GM18519 (cell line): Measurements from ENCODE around the gene GTF2F1.
"Not testable (repeated sequence)": the region's sequence is repeated elsewhere in the genome, so short reads cannot be mapped to it uniquely, and the experiment has no call there.

Experiments used
- ATAC-seq: cut with Tn5 transposase; IDR thresholded peaks from one replicate; pipeline ENCODE4 v1.9.1; 2021; ENCODE audit warnings: mild to moderate bottlenecking, moderate library complexity; ENCODE audit not compliant: unreplicated experiment, low FRiP score

GTF2F1 gene

GRCh38 chr19:6359568-6360341 lies 33.2 kb downstream of the GTF2F1 start:
- ATAC-seq, result no peak

DNA sequence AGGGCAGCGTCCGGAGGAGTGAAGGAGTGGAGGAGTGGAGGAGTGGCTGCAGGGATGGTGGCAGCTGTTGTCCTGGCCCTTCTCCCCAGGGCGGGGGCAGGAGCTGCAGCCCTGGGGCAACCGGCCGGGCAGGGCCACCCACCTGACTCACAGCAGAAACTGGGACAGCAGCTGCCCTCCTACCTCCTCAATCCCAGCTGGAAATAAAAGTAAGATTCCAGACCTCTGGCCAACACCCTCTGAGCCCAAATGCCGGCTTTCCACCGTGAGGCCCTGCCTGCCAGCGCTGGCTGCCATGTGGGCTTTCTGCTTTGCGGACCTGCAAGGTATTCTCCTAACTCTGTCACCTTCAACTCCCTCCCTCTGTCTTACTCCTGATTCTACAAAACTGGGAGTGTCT lies 35.0 kb downstream of the GTF2F1 start:
- no peak for ATAC-seq

- ATAC-seq, result no peak
Observed at GRCh38 chr19:6357174-6357573, 35.8 kb downstream of the GTF2F1 start.

GRCh38 chr19:6355321-6356040 lies 37.5 kb downstream of the GTF2F1 start:
- not testable (repeated sequence) for ATAC-seq

- no peak for ATAC-seq
Observed at GRCh38 chr19:6354098-6354674, 38.8 kb downstream of the GTF2F1 start.

DNA sequence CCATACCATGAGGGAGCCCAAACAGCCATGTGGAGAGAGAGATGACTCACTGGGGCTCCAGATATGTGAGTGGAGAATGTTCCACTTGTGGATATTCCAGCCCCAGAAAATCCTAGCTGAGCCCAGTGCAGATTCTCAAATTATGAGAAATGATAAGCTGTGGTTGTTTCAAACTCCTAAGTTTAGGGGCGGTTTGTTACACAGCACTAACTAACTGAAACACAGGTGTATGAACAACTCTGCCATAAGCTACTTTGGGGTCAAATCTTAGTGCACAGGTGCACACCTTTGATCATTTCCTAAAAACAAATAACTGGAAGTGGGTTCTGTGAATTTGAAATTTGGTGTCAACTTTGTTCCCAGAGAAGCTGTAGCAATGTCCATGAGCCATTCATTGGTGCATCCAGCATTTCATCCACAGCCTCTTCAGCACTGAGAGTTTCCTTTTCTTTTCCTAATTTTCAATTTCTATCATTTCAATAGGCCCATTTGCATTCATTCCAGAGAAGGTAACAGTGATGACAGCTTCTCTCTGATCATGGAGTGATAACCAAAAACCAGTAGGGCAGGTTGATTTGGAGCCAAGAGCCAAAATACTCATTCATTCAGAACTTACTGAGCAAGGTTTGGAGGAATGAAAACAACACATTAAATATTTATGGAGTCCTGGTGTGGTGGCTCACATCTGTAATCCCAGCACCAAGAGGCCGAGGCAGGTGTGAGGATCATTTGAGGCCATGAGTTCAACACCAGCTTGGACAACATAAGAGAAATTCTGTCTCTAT lies 40.4 kb downstream of the GTF2F1 start:
- ATAC-seq, result no peak

- ATAC-seq, result no peak
Observed at GRCh38 chr19:6350688-6351087, 42.3 kb downstream of the GTF2F1 start.

DNA sequence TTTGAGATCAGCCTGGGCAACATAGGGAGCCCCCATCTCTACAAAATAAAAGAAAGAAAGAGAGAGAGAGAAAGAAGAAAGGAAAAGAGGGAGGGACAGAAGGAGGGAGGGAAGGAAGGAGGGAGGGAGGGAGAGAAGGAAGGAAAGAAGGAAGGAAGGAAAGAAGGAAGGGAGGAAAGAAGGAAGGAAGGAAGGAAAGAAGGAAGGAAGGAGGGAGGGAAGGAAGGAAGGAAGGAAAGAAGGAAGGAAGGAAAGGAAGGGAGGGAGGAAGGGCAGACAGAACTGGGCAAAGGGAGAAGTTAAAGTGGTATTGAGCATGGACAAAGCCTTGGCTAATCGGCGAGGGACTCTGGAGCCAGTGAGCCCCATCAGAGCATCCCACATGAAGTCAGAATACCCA lies 43.7 kb downstream of the GTF2F1 start:
- not testable (repeated sequence) for ATAC-seq

GRCh38 chr19:6343462-6343861 lies 49.5 kb downstream of the GTF2F1 start:
- no peak for ATAC-seq

GRCh38 chr19:6340493-6341201 lies 52.3 kb downstream of the GTF2F1 start:
- ATAC-seq, result no peak

- ATAC-seq, result no peak
Observed at GRCh38 chr19:6334490-6335285, 58.3 kb downstream of the GTF2F1 start.

DNA sequence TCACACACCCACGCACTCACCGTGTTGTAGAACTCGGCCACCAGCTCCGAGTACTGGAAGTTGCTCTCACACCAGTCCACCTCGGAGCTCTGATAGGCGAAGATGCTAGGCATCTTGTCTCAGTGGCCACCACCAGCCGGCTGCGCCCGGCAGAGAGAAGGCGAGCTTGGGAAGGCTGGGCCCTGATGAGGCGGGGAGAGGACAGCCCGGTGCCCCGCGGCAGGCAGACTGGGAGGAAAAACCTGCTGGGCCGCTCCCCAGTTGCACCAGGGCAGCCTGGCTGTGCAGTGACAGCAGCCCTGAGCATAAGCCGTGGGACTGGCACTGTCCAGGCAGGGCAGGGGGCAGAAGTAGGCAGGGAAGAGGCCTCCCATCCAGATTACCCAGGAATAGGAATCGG lies 59.5 kb downstream of the GTF2F1 start, which contains the start of gene ACER1:
ACER1 (minus strand) TSS at position 174 of the 400 bp plus-strand sequence; CDS start at position 113, 61 bp downstream.
- no peak for ATAC-seq
